ENCODE results near the gene PHACTR1.

The PHACTR1 gene

DNA sequence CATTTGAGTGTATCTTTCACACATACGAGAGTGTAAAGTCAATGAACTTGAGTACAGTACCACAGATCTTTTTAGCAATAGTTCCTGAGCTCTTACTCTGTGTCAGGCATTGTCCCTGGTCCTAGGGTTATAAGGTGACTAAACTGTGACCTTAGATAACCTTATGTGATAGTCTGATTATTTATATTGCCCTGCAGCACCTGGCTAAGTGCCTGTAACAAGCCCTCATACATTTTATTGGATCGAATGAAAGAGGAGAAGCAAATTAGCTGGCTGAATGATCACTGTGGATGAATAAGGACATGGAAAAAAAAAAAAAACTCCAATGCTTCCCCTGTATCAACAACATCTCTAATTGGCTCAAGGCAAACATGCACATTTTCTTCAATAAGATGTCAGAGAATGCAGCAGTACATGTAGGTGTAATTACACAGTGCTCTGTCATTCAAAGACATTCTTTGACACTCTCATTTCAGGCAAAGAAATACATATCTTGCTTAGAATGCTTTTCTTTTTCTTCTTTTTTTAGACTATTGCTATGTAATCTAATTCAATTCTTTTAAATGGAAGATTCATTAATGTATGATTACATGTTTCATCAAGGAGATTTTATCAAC, 153.4 kb downstream of the PHACTR1 start:
- TF ChIP-seq POLR2A (IDR thresholded peaks at IDR 0.05; ENCODE audit: low read length) (no peak), GATA1 (IDR thresholded peaks at IDR 0.05; ENCODE audit: low read depth, low read length) (no peak)
- DNase-seq, result no peak

DNA sequence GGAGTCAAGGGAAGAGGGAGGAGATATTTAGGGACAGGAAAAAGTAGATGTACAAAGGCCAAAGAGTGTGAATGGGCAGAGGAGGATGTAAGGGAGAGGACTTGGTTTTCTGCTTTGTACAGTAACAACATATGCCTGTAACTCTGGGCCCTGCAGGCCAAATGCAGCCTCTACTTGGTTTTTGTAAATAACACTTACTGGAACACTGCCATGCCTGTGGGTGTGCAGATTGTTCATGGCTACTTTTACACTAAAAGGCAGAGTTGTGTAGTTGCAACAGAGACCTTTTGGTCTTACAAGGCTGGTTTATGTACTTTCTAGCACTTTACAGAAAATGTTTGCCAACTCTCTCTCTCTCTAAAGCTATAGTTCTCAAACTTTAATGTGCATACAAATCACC, 157.1 kb downstream of the PHACTR1 start:
- TF ChIP-seq GATA1 (IDR thresholded peaks at IDR 0.05; ENCODE audit: low read depth, low read length), result no peak
- TF ChIP-seq POLR2A (IDR thresholded peaks at IDR 0.05; ENCODE audit: low read length), result no peak
- no peak for DNase-seq

DNA sequence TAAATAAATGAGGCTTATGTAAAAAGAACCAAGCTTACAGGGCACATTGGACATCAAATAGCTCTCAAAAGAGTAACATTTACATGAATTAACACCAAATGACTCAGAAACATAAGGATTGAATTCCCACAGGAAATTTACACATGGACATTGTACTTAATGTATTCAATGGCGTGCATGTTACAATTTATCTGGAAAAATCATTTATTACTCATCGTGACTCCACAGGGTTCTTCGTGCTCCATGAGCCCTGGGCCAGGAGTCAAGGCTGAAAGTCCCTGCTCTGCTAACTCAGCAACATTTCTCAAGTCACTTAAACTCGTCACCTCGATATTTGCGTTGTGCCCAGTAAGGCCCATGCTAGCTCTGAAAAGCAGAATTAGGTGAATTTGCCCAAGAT, 158.5 kb downstream of the PHACTR1 start:
- DNase-seq, result no peak
- TF ChIP-seq GATA1 (IDR thresholded peaks at IDR 0.05; ENCODE audit: low read depth, low read length) (no peak), POLR2A (IDR thresholded peaks at IDR 0.05; ENCODE audit: low read length) (no peak)

DNA sequence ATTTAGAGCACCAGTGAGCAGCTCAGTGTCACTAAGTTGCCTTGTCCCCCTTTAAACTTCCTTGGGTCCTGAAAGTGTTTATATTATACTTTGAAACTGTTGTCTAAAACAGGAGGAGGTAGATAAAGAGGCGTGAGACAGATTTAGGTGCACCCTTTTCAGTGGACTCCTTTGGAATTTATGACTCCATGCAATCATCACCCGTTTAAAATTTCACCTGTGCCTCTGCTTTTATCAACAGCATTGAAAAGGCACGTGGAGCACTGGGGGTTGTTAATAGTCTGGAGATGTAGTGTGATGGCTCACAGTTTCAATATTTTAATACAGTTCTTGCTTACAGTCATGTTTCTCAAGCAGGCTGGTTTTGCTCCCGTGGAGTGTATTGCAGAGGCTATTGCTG, 162.2 kb downstream of the PHACTR1 start:
- TF ChIP-seq POLR2A (IDR thresholded peaks at IDR 0.05; ENCODE audit: low read length) (no peak), GATA1 (IDR thresholded peaks at IDR 0.05; ENCODE audit: low read depth, low read length) (no peak)
- DNase-seq, result no peak

DNA sequence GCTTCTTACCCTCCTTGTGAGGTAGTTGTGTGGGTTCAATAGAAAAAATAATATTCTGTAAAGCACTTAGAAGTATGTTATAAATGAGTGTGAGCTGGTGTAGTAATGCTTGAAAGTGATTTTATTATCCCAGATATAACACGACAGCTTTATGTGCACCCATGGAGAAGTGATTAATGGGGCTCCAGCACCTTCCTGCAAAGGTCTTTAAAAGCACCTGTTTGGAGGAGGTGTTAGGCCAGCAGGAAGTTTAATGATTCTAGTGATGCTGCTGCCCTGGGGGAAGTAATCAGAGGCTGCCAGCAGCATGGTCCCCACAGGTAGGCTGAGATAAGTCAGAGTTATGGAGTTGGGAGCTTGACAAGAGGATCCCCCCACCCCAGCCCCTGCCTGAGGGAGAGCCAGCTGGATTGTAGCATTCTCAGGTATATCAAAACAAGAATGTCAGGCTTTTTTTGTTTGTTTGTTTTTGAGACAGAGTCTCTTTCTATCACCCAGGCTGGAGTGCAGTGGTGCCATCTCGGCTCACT, 166.3 kb downstream of the PHACTR1 start:
- no peak for TF ChIP-seq POLR2A (IDR thresholded peaks at IDR 0.05; ENCODE audit: low read length)
- TF ChIP-seq GATA1 (IDR thresholded peaks at IDR 0.05; ENCODE audit: low read depth, low read length), result no peak
- no peak for DNase-seq

DNA sequence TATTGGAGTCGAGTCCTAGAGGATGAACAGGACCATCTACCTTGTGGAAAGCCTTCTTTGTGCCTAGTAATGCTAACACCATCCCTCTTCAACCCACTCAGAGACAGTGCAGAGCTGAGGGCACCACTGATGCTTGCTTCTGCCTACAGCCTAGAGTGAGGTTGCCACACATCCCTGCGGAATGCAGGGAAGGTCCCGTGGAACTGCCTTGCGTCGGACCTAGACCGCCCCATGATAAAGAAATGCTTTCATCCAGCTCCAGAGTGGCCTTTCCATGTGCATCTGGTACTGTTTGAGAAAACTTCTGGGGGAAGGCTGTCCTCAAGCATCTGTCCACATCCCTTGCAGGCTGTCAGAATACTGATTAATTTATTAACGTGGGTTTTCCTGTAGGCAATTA, 168.4 kb downstream of the PHACTR1 start:
- no peak for TF ChIP-seq POLR2A (IDR thresholded peaks at IDR 0.05; ENCODE audit: low read length)
- no peak for TF ChIP-seq GATA1 (IDR thresholded peaks at IDR 0.05; ENCODE audit: low read depth, low read length)

DNA sequence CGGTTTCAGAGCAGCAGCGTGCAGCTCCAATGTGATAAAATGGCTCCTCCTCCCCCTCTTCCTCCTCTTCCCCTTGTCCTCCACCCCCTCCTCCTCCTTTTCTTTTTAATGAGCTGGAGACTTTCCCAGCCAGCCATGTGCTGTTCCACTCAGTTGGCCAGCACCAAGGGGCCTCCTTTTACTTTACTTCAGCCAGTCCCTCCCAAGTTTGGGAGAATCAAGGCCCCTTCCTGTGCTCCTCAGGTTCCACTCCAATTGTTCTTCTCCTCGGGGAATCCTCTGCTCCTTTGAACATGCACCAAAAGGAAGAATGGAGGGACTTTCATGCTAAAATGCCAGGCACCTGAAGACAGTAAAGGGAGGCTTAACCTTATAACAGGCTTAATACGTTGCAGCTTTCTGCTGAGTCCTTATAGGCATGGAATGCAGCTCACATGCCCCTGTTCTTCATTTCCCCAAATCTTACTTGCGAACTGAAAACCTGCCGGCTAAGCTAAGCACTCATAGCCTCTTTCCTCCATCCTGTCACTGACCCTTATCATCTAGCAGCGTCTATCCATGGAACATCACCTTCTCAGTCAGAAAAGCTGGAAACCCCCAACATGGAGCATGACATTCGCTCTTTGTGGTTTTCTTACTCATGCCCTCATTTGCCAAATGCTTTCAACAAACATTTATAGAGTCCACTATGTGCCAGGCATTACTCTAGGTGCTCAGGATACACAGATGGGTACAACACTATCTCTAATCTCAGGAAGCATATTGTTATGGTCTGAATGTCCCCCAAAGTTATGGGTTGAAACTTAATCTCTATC, 170.6 kb downstream of the PHACTR1 start:
- TF ChIP-seq GATA1 (IDR thresholded peaks at IDR 0.05; ENCODE audit: low read depth, low read length), result no peak
- TF ChIP-seq POLR2A (IDR thresholded peaks at IDR 0.05; ENCODE audit: low read length), result no peak
- DNase-seq, result no peak

More for the DNA sequence above, 168.4 kb downstream of the PHACTR1 start:
- no peak for DNase-seq

DNA sequence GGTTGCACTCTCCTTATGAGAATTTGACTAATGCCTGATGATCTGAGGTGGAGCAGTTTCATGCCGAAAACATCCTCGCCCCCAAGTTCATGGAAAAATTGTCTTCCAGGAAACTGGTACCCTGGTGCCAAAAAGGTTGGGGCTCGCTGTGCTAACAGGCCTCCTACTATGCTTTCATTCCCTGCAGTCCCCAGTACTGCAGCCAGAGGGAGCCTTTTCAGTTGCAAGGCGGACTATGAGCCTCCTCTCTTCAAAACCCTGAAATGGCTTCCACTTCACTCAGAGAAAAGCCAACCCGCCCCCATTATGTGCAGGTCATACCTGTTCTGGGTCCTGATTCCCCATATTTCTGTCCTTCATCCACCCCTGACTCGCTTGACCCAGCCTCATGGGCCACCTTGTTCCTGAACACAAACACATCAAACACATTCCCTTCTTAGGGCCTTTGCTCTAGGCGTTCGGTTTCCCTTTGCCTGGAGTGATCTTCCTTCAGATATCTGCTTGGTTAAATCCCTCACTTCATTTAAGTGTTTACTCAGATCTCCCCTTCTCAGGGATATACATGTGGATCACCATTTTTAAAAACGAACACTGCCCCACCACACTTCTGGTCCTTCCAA, 173.7 kb downstream of the PHACTR1 start:
- peak; percentile 21 to 53 for DNase-seq

DNA sequence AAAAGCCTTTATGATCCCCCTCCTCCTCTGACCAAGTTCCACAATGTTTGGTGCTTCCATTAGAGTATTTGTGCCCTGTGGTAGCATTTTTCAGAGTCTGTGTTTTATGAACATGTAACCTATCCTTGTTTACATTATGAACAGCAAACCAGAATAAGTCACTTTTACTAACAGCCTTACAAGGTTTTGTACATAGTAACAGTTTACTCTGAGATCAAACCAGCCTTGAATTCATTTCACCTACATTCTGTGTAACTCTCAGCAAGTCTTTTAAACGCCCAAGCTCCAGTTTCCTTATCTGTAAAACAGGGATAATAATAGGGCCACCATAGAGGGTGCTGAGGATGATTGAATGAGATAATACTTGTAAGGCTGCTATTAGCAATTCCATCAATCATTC, 175.0 kb downstream of the PHACTR1 start:
- no peak for DNase-seq
- no peak for TF ChIP-seq POLR2A (IDR thresholded peaks at IDR 0.05; ENCODE audit: low read length)
- no peak for TF ChIP-seq GATA1 (IDR thresholded peaks at IDR 0.05; ENCODE audit: low read depth, low read length)

More for the DNA sequence above, 173.7 kb downstream of the PHACTR1 start:
- TF ChIP-seq GATA1 (IDR thresholded peaks at IDR 0.05; ENCODE audit: low read depth, low read length), result no peak
- TF ChIP-seq POLR2A (IDR thresholded peaks at IDR 0.05; ENCODE audit: low read length), result no peak

DNA sequence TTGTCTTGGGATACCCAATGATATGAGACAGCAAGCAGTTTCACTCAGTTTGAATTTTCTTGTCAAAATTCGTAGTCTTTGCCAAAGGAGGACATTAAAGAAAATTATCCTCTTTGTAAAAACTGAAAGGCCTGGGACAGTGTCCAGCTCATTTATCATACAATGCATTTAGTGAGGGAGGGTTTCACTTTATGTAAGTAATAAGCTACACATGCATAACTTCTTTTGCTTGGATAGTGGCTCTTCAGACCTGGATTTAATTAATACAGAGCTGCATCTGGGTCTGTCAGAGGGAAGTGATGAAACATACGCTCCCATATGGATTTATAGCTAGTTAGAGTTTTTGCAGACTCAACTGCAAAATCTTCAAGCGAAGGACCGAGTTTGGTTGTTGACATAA, 175.6 kb downstream of the PHACTR1 start:
- DNase-seq, result no peak
- TF ChIP-seq POLR2A (IDR thresholded peaks at IDR 0.05; ENCODE audit: low read length), result no peak

DNA sequence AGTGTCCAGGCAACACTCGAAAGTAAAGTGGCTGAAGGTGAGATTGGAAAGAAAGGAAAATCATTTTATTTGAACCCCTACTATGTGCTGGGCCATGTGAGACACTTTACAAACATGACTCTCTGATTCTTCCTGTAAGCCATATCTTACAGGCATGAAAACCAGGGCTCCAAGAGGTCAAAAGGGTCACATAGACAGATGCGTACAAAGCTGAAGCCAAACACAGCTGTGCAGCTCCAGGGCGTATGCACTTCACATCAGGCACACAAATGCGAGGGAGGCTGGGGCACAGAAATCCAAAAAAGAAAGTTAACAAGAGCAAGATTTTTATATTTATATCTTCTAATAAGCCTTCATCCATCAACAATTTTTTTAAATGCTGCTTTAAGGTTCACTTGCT, 176.5 kb downstream of the PHACTR1 start:
- no peak for TF ChIP-seq GATA1 (IDR thresholded peaks at IDR 0.05; ENCODE audit: low read depth, low read length)
- TF ChIP-seq POLR2A (IDR thresholded peaks at IDR 0.05; ENCODE audit: low read length), result no peak
- no peak for DNase-seq

DNA sequence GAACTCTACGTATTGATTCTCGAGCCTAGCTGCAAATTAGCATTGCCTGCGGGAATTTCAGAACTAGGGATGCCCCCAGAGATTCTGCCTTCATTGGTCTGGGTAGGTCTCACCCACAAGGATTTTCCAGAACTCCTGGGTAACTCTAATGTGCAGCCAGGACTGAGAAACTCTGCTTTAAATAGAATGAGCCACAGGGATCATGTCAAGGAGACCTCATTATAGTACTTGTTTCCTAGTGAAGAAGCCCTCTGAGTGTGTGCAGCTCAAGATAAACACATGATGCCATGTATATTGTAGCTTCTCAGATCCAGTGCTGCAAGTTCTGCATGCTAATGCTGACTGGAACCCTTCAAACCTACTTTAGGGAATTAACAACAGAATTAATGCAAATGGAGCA, 179.2 kb downstream of the PHACTR1 start:
- TF ChIP-seq POLR2A (IDR thresholded peaks at IDR 0.05; ENCODE audit: low read length) (no peak), GATA1 (IDR thresholded peaks at IDR 0.05; ENCODE audit: low read depth, low read length) (no peak)
- DNase-seq, result no peak

DNA sequence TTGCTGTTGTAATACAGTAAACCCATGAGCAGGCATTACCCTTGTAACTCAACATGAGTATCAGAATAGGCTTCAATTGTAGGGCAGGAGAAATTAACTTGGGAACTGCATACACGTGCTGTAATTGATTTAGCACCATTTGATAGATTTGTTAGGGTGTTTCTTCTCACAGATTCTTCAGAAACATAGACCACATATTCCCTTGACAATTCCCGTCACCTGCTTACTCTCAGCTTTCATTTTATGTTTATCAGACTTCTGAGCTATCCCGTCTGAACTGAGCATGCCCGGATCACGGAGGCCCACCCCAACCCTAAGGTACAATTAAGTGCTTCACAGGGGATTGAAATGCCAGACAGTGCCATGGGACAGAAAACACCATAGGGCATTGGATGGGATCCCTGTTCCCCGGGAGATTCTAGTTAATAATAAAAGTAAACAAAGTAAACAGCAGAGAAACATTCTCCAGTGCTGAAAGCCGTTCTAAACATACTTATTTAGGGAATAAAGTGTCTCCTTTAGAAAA, 179.7 kb downstream of the PHACTR1 start:
- no peak for DNase-seq
- TF ChIP-seq GATA1 (IDR thresholded peaks at IDR 0.05; ENCODE audit: low read depth, low read length), result no peak
- no peak for TF ChIP-seq POLR2A (IDR thresholded peaks at IDR 0.05; ENCODE audit: low read length)

DNA sequence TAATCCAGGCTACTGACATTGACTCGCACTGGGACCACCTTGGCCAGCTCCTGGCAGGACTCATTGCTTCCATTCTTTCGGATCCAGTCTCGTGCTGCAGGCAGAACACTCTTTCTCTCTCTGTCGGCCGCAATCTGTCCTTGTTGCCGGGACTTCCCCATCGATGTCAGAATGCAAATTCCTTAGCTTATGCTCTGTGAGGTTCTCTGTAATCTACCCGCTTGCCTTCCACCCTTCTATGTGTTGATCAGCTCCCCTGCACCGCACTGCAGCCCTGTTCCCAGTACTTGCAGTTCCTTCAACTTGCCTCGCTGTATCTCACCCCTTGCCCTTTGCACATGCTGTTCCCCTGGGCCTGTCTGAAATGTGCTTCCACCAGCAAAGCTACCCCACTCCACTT, 182.0 kb downstream of the PHACTR1 start:
- TF ChIP-seq POLR2A (IDR thresholded peaks at IDR 0.05; ENCODE audit: low read length) (no peak), GATA1 (IDR thresholded peaks at IDR 0.05; ENCODE audit: low read depth, low read length) (no peak)
- no peak for DNase-seq
